ENCODE data around the gene OXLD1. TPM values are rescaled to one million over a fixed set of nuclear protein-coding genes. Genes with fewer than 3 reads are reported as not detected.

Gene OXLD1
- total and polyA plus RNA-seq, 8 donors, result 9.4 to 57.2 (median 16.4) TPM

- peak in 1 of 6 donors; percentile 65 for DNase-seq
- no peak for FAIRE-seq
- TF ChIP-seq CTCF (IDR thresholded peaks at IDR 0.05), result no peak
- H3K36me3 ChIP-seq, result peaks cover 4 to 63% (median 27%) of the 10 kb centered on the region in 3 donors
- no peaks in the 10 kb centered on the region for H3K27me3 ChIP-seq
- 92 to 94% methylated on average over 22 of the region's 22 CpGs for WGBS, 2 donors
- H3K27ac ChIP-seq, result no peak overlapping the region
- no peaks in the 10 kb centered on the region for H3K9me3 ChIP-seq
- no peaks in the 10 kb centered on the region for H3K4me1 ChIP-seq
- H3K4me3 ChIP-seq, result no peak overlapping the region
- intact Hi-C loops (cut with DNase I), result no loop called here
- ATAC-seq, result no peak
These were observed 29.4 kb upstream of the OXLD1 start for GRCh38 chr17:81695801-81696200.

- H3K4me1 ChIP-seq, result no peaks in the 10 kb centered on the region
- WGBS, 2 donors, result 91 to 95% methylated on average over 6 of the region's 6 CpGs
- ATAC-seq, result no peak
These were observed 28.8 kb upstream of the OXLD1 start for GRCh38 chr17:81695211-81695610.

GRCh38 chr17:81694810-81695209, 28.4 kb upstream of the OXLD1 start:
- H3K4me1 ChIP-seq, result no peaks in the 10 kb centered on the region
- no peaks in the 10 kb centered on the region for H3K27me3 ChIP-seq
- WGBS, 2 donors, result 91 to 94% methylated on average over 14 to 19 of the region's 19 CpGs
- ATAC-seq (no peak), FAIRE-seq (no peak), DNase-seq (peak in 1 of 6 donors; percentile 31)
- intact Hi-C loops (cut with DNase I), result no loop called here
- no peak for TF ChIP-seq CTCF (IDR thresholded peaks at IDR 0.05)
- no peak overlapping the region for H3K4me3 ChIP-seq
- H3K9me3 ChIP-seq, result no peaks in the 10 kb centered on the region
- H3K36me3 ChIP-seq, result peaks cover 4 to 69% (median 25%) of the 10 kb centered on the region in 3 donors
- no peak overlapping the region for H3K27ac ChIP-seq

More at GRCh38 chr17:81695211-81695610, 28.8 kb upstream of the OXLD1 start:
- DNase-seq (no peak), FAIRE-seq (no peak)
- no peak for TF ChIP-seq CTCF (IDR thresholded peaks at IDR 0.05)
- intact Hi-C loops (cut with DNase I), result no loop called here
- no peak overlapping the region for H3K4me3 ChIP-seq
- no peaks in the 10 kb centered on the region for H3K27me3 ChIP-seq
- no peaks in the 10 kb centered on the region for H3K9me3 ChIP-seq
- H3K27ac ChIP-seq, result no peak overlapping the region
- peaks cover 4 to 66% (median 25%) of the 10 kb centered on the region in 3 donors for H3K36me3 ChIP-seq

GRCh38 chr17:81693509-81694210, 27.3 kb upstream of the OXLD1 start:
- H3K4me3 ChIP-seq, result no peak overlapping the region
- H3K27me3 ChIP-seq, result no peaks in the 10 kb centered on the region
- peaks cover 4 to 71% (median 25%) of the 10 kb centered on the region in 3 donors for H3K36me3 ChIP-seq
- TF ChIP-seq CTCF (IDR thresholded peaks at IDR 0.05), result no peak
- H3K4me1 ChIP-seq, result no peaks in the 10 kb centered on the region
- H3K27ac ChIP-seq, result no peak overlapping the region
- 89 to 95% methylated on average over 28 to 35 of the region's 35 CpGs for WGBS, 2 donors
- H3K9me3 ChIP-seq, result no peaks in the 10 kb centered on the region
- ATAC-seq (no peak), FAIRE-seq (no peak), DNase-seq (peak in 1 of 6 donors; percentile 65)
- intact Hi-C loops (cut with DNase I), result no loop called here

- intact Hi-C loops (cut with DNase I), result no loop called here
- FAIRE-seq (no peak), ATAC-seq (no peak), DNase-seq (no peak)
- Histone ChIP-seq H3K27ac (no peak overlapping the region), H3K36me3 (peaks cover 4 to 82% (median 37%) of the 10 kb centered on the region in 3 donors), H3K9me3 (no peaks in the 10 kb centered on the region), H3K4me3 (no peak overlapping the region), H3K4me1 (no peaks in the 10 kb centered on the region), H3K27me3 (no peaks in the 10 kb centered on the region)
- TF ChIP-seq CTCF (IDR thresholded peaks at IDR 0.05), result no peak
- 95 to 96% methylated on average over 20 of the region's 20 CpGs for WGBS, 2 donors
These were observed 25.2 kb upstream of the OXLD1 start for GRCh38 chr17:81691608-81692007.

Measured in pancreas (tissue), 10 donors.